H1 (cell line): Measurements from ENCODE around the gene MTAP. TPM values are rescaled to one million over a fixed set of nuclear protein-coding genes. Genes with fewer than 3 reads are reported as not detected.

ENCODE experiments used
- CTCF ChIA-PET: fragments of 300-600 bp; sonication (Branson Sonifier 250); formaldehyde crosslinking; loops from one replicate; lab custom pipeline; 2021; ENCODE audit not compliant: partially characterized antibody; lab: Charles Lee
- POLR2A ChIA-PET: fragments of 300-600 bp; sonication (Branson Sonifier 250); formaldehyde crosslinking; loops from one replicate; lab custom pipeline; 2021; ENCODE audit warnings: inconsistent platforms; ENCODE audit not compliant: partially characterized antibody; lab: Charles Lee
- DNase-seq, 2 experiments: peaks; one replicate each; pipeline versions ENCODE4 v3.0.0 to v3.0.0-alpha.2; 2010 to 2022; ENCODE audit warnings: low spot score in 2 of 2, low read depth in 1 of 2, mixed read lengths in 1 of 2
- FAIRE-seq: peaks from 2 replicates; lab custom pipeline; 2011; peaks lifted over from hg19 to GRCh38; lab: Jason Lieb, UNC
- H2AFZ ChIP-seq: 2 replicates; pipeline ENCODE4 v1.8.1; 2012; ENCODE audit warnings: low read length, inconsistent platforms
- H2AK5ac ChIP-seq: 2 replicates; pipeline ENCODE4 v1.6.1; 2013; ENCODE audit warnings: low read depth, low read length
- H2BK120ac ChIP-seq: replicated peaks from 2 replicates; pipeline ENCODE3; 2013; ENCODE audit warnings: low read depth, low read length, inconsistent platforms
- H2BK12ac ChIP-seq: 2 replicates; pipeline ENCODE4 v1.6.1; 2013; ENCODE audit warnings: low read depth, low read length
- H2BK15ac ChIP-seq: 2 replicates; pipeline ENCODE4 v1.6.1; 2013; ENCODE audit warnings: low read length
- H2BK20ac ChIP-seq: 2 replicates; pipeline ENCODE4 v1.6.1; 2013; ENCODE audit warnings: low read length
- H2BK5ac ChIP-seq: 2 replicates; pipeline ENCODE4 v1.6.1; 2013; ENCODE audit warnings: low read depth, low read length
- H3K14ac ChIP-seq: 2 replicates; pipeline ENCODE4 v1.6.1; 2013; ENCODE audit warnings: inconsistent platforms; ENCODE audit not compliant: insufficient read length
- H3K18ac ChIP-seq: 2 replicates; pipeline ENCODE4 v1.6.1; 2013; ENCODE audit warnings: low read length; ENCODE audit errors: extremely low read depth
- H3K23ac ChIP-seq: 2 replicates; pipeline ENCODE4 v1.6.1; 2013; ENCODE audit warnings: inconsistent platforms; ENCODE audit not compliant: insufficient read length
- H3K23me2 ChIP-seq: 2 replicates; pipeline ENCODE4 v1.6.1; 2013; ENCODE audit warnings: low read depth, low read length
- H3K27ac ChIP-seq: 2 replicates; pipeline ENCODE4 v1.6.1; 2011; ENCODE audit warnings: low read depth, low read length, inconsistent platforms
- H3K27me3 ChIP-seq, 4 experiments: replicated peaks in 1 of 4; 1 replicate in 1 of 4; 2 replicates in 3 of 4; pipeline versions ENCODE4 v1.6.1 to v1.8.1; 2011 to 2013; ENCODE audit warnings: low read length in 3 of 4, mild to moderate bottlenecking in 3 of 4, inconsistent platforms in 2 of 4, mixed read lengths in 2 of 4, moderate library complexity in 1 of 4; ENCODE audit not compliant: control insufficient read depth in 3 of 4, insufficient read depth in 3 of 4; ENCODE audit errors: extremely low read depth in 1 of 4
- H3K36me3 ChIP-seq, 4 experiments: 2 replicates each; pipeline versions ENCODE4 v1.6.1 to v1.8.1; 2011 to 2013; ENCODE audit warnings: mild to moderate bottlenecking in 4 of 4, low read length in 3 of 4, moderate library complexity in 2 of 4, control low read depth in 1 of 4, inconsistent platforms in 1 of 4; ENCODE audit not compliant: insufficient read depth in 4 of 4, control insufficient read depth in 2 of 4
- H3K4ac ChIP-seq: replicated peaks from 2 replicates; pipeline ENCODE3; 2013; ENCODE audit warnings: low read length, low read depth, mixed read lengths, inconsistent platforms; ENCODE audit not compliant: insufficient read length
- H3K4me1 ChIP-seq, 4 experiments: replicated peaks in 1 of 4; 1 replicate in 1 of 4; 2 replicates in 3 of 4; pipeline versions ENCODE4 v1.6.1 to v1.8.1; 2011 to 2013; ENCODE audit warnings: low read length in 3 of 4, inconsistent platforms in 2 of 4, mixed read lengths in 1 of 4; ENCODE audit not compliant: insufficient read depth in 4 of 4, control insufficient read depth in 3 of 4
- H3K4me2 ChIP-seq, 2 experiments: 2 replicates each; pipeline versions ENCODE4 v1.6.1 to v1.8.1; 2011 to 2013; ENCODE audit warnings: low read depth in 2 of 2, low read length in 2 of 2, control low read depth in 1 of 2, inconsistent platforms in 1 of 2, mild to moderate bottlenecking in 1 of 2; ENCODE audit not compliant: insufficient read depth in 1 of 2
- H3K4me3 ChIP-seq, 4 experiments: fragments of 200-600, 300-600 bp in 1 of 4; sonication (generic), shearing (Covaris generic), sonication (Bioruptor Twin) in 1 of 4; 2 replicates each; pipeline versions ENCODE4 v1.5.1 to v1.8.1; 2011 to 2016; ENCODE audit warnings: low read length in 4 of 4, low read depth in 3 of 4, control low read depth in 2 of 4, inconsistent platforms in 2 of 4, mild to moderate bottlenecking in 2 of 4, mixed read lengths in 1 of 4, moderate library complexity in 1 of 4; ENCODE audit not compliant: insufficient read depth in 2 of 4; ENCODE audit errors: extremely low read depth in 1 of 4
- H3K56ac ChIP-seq: replicated peaks from 2 replicates; pipeline ENCODE3; 2013; ENCODE audit warnings: low read depth, mild to moderate bottlenecking, mixed read lengths, low read length, inconsistent platforms; ENCODE audit not compliant: insufficient read length
- H3K79me1 ChIP-seq: 2 replicates; pipeline ENCODE4 v1.6.1; 2013; ENCODE audit warnings: low read depth, low read length, control low read depth
- H3K79me2 ChIP-seq, 2 experiments: 2 replicates each; pipeline versions ENCODE4 v1.6.1 to v1.8.1; 2012 to 2013; ENCODE audit warnings: low read length in 2 of 2, mild to moderate bottlenecking in 2 of 2, inconsistent platforms in 1 of 2; ENCODE audit not compliant: insufficient read depth in 2 of 2, control insufficient read depth in 1 of 2
- H3K9ac ChIP-seq, 4 experiments: replicated peaks in 1 of 4; 1 replicate in 1 of 4; 2 replicates in 3 of 4; pipeline versions ENCODE4 v1.6.1 to v1.8.1; 2011 to 2013; ENCODE audit warnings: low read depth in 3 of 4, low read length in 3 of 4, control low read depth in 2 of 4, mild to moderate bottlenecking in 2 of 4, moderate library complexity in 2 of 4, inconsistent platforms in 1 of 4; ENCODE audit errors: extremely low read depth in 1 of 4
- H3K9me3 ChIP-seq, 2 experiments: 2 replicates each; pipeline versions ENCODE4 v1.6.1 to v1.8.1; 2012 to 2013; ENCODE audit warnings: mild to moderate bottlenecking in 2 of 2, moderate library complexity in 2 of 2, control low read depth in 1 of 2, inconsistent platforms in 1 of 2, low read depth in 1 of 2, low read length in 1 of 2, mixed read lengths in 1 of 2; ENCODE audit not compliant: insufficient read depth in 2 of 2
- H4K20me1 ChIP-seq, 2 experiments: replicated peaks in 1 of 2; 2 replicates each; pipeline versions ENCODE3 to v1.8.1; 2011 to 2013; ENCODE audit warnings: inconsistent platforms in 2 of 2, low read length in 2 of 2, mild to moderate bottlenecking in 1 of 2; ENCODE audit not compliant: insufficient read depth in 2 of 2, control insufficient read depth in 1 of 2
- H4K5ac ChIP-seq: 2 replicates; pipeline ENCODE4 v1.6.1; 2013; ENCODE audit warnings: low read length, low read depth, mixed read lengths, inconsistent platforms; ENCODE audit not compliant: insufficient read length
- H4K8ac ChIP-seq: 2 replicates; pipeline ENCODE4 v1.8.0; 2013; ENCODE audit warnings: mild to moderate bottlenecking, moderate library complexity, low read length, inconsistent platforms; ENCODE audit not compliant: insufficient read depth; ENCODE audit errors: extremely low read depth
- H4K91ac ChIP-seq: replicated peaks from 2 replicates; pipeline ENCODE3; 2013; ENCODE audit warnings: low read length, mixed read lengths, inconsistent platforms; ENCODE audit not compliant: insufficient read length
- BACH1 ChIP-seq: IDR thresholded peaks from 2 replicates; pipeline ENCODE4 v1.6.1; 2012; ENCODE audit warnings: low read length, improper control_type of control experiment
- BCL11A ChIP-seq, 2 experiments: IDR thresholded peaks; one replicate each; pipeline ENCODE4 v1.6.1; 2011; ENCODE audit warnings: low read depth in 2 of 2, low read length in 2 of 2, mild to moderate bottlenecking in 2 of 2
- CHD2 ChIP-seq: IDR thresholded peaks from 2 replicates; pipeline ENCODE4 v1.6.1; 2012; ENCODE audit warnings: low read length, improper control_type of control experiment
- CTBP2 ChIP-seq: IDR thresholded peaks from 2 replicates; pipeline ENCODE4 v1.7.0; 2011; ENCODE audit warnings: borderline replicate concordance, mild to moderate bottlenecking, moderate library complexity, mixed read lengths, low read length; ENCODE audit not compliant: insufficient read depth, insufficient read length
- EP300 ChIP-seq, 2 experiments: IDR thresholded peaks; 1 replicate in 1 of 2; 2 replicates in 1 of 2; pipeline ENCODE4 v1.6.1; 2011 to 2012; ENCODE audit warnings: low read depth in 2 of 2, low read length in 2 of 2, mild to moderate bottlenecking in 2 of 2, borderline replicate concordance in 1 of 2, inconsistent platforms in 1 of 2, moderate library complexity in 1 of 2
- GABPA ChIP-seq: IDR thresholded peaks from 2 replicates; pipeline ENCODE4 v1.6.1; 2011; ENCODE audit warnings: mild to moderate bottlenecking, low read length, moderate library complexity, borderline replicate concordance; ENCODE audit not compliant: insufficient read depth
- JUN ChIP-seq: IDR thresholded peaks from 2 replicates; pipeline ENCODE4 v1.6.1; 2011; ENCODE audit warnings: low read depth, mild to moderate bottlenecking, improper control_type of control experiment, low read length
- SAP30 ChIP-seq: fragments of 300-600 bp; sonication (generic); IDR thresholded peaks from 2 replicates; pipeline ENCODE4 v1.7.1; 2012; ENCODE audit warnings: low read length, moderate library complexity, mild to moderate bottlenecking, inconsistent platforms; ENCODE audit not compliant: insufficient read depth, insufficient replicate concordance
- SP2 ChIP-seq: IDR thresholded peaks from 2 replicates; pipeline ENCODE4 v1.6.1; 2012; ENCODE audit warnings: mild to moderate bottlenecking, low read length, inconsistent platforms
- TAF7 ChIP-seq: optimal IDR thresholded peaks from 2 replicates; pipeline ENCODE3; 2011; ENCODE audit warnings: low read depth, mild to moderate bottlenecking, inconsistent platforms, low read length, moderate library complexity, borderline replicate concordance
- TCF12 ChIP-seq: IDR thresholded peaks from 2 replicates; pipeline ENCODE4 v1.6.1; 2011; ENCODE audit warnings: low read depth, mild to moderate bottlenecking, low read length
- WGBS, 2 experiments: shearing (Covaris generic) in 1 of 2; methylation state at CpG; one replicate each; pipeline versions ENCODE4 v1.1.6 to v1.1.7; 2013 to 2015; ENCODE audit warnings: low lambda C conversion rate in 2 of 2, mixed read lengths in 2 of 2, inconsistent platforms in 1 of 2, low coverage in 1 of 2, missing lambda C conversion rate in 1 of 2; ENCODE audit not compliant: insufficient replicate concordance in 2 of 2, insufficient coverage in 1 of 2, insufficient read length in 1 of 2; ENCODE audit errors: extremely low coverage in 1 of 2, missing lambda C conversion rate in 1 of 2; 5-methylcytosine and 5-hydroxymethylcytosine counted together
- polyA plus RNA-seq, 7 experiments: library from polyadenylated mRNA; depleted of rRNA in 3 of 7; stranded (reverse) in 5 of 7; unstranded in 2 of 7; fragments of >200 nt in 5 of 7; fragments of 200-250 nt in 2 of 7; gene quantifications; 1 replicate in 5 of 7; 2 replicates in 1 of 7; 4 replicates in 1 of 7; pipeline versions ENCODE4 v1.2.1 to v1.2.3, GENCODE V29; 2011 to 2013; ENCODE audit warnings: missing spikeins in 2 of 7, mixed read lengths in 2 of 7
- total RNA-seq: library from RNA; stranded (reverse); fragmentation: NEBNext Ultra II Directional; extraction: Animal tissue kit (Norgen Biotek cat#: 25700); gene quantifications from 2 replicates; pipeline ENCODE4 v1.2.1, GENCODE V29; 2021
- TF ChIP-seq, protein P1 (sequence below): IDR thresholded peaks from 2 replicates; pipeline ENCODE4 v1.6.1; 2012; ENCODE audit warnings: inconsistent platforms
- TF ChIP-seq, protein P2 (sequence below): IDR thresholded peaks from 2 replicates; pipeline ENCODE4 v1.6.1; 2012; ENCODE audit warnings: inconsistent platforms

MTAP gene
- total and polyA plus RNA-seq, 2 of the 8 experiments (the other 6 are each of a cell fraction or from before 2014, with no cell fraction given) = 16.4 to 100 TPM

DNA sequence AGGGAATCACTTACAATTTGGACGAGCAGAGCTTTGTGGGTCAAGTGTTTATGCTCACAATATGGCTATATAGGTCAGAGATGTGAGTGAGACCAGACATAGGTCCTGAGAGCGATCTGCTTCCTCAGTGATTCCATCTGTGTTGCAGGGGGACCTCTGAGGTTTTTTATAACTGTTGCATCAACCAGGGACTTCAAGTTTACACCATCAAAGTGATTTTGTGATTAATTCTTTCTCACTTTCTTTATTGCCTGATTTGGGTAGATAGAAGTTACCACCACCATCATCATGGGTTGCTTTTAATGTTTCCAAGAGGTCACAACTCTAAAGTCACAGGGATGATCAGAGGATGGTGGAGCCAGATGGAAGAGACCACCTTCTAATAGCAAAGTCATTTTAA, 7.0 kb upstream of the MTAP start:
- Histone ChIP-seq H2BK15ac (no peak overlapping the region), H3K56ac (no peak overlapping the region), H3K79me1 (no peaks in the 10 kb centered on the region), H3K18ac (no peak overlapping the region), H3K27ac (no peak overlapping the region), H3K4ac (no peak overlapping the region), H4K8ac (no peak overlapping the region), H3K9ac (no peak overlapping the region), H2BK12ac (no peak overlapping the region), H3K14ac (no peak overlapping the region), H3K27me3 (peaks cover 0 to 2% (median 0%) of the 10 kb centered on the region in 4 experiments; a peak in 1 of 7 replicates), H4K20me1 (no peaks in the 10 kb centered on the region), H4K91ac (no peak overlapping the region), H3K4me2 (no peak overlapping the region), H3K36me3 (no peaks in the 10 kb centered on the region), H3K23me2 (no peaks in the 10 kb centered on the region), H3K4me3 (no peak overlapping the region), H3K9me3 (no peaks in the 10 kb centered on the region), H2BK20ac (no peak overlapping the region), H2BK120ac (no peak overlapping the region), H3K79me2 (no peaks in the 10 kb centered on the region), H3K4me1 (no peaks in the 10 kb centered on the region), H2AFZ (no peak overlapping the region), H2BK5ac (no peak overlapping the region), H3K23ac (no peak overlapping the region), H4K5ac (no peak overlapping the region), H2AK5ac (no peak overlapping the region)
- ChIA-PET CTCF (interaction anchor here (0.6 to 1.3 kb wide), 3 partner anchors 17 to 636 kb away, joined by 3 read pairs; no protein-coding TSS in a partner anchor), POLR2A (no interaction called here)
- WGBS, 2 experiments = 79% methylated on average over 2 of the region's 2 CpGs; no CpG with 5 or more reads in 1 of the 2 experiments
- DNase-seq (no peak), FAIRE-seq (no peak)
- TF ChIP-seq JUN (no peak), SP2 (no peak), CTBP2 (no peak), BCL11A (IDR thresholded peaks at IDR 0.05; ENCODE audit: low read depth in 2 of 2, low read length in 2 of 2) (no peak), CHD2 (no peak), TAF7 (no peak), EP300 (IDR thresholded peaks at IDR 0.05; ENCODE audit: borderline replicate concordance in 1 of 2, low read depth in 2 of 2, low read length in 2 of 2) (no peak), BACH1 (no peak), SAP30 (no peak), TCF12 (no peak), GABPA (no peak)
- TF ChIP-seq, protein P1, sequence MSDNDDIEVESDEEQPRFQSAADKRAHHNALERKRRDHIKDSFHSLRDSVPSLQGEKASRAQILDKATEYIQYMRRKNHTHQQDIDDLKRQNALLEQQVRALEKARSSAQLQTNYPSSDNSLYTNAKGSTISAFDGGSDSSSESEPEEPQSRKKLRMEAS = no peak
- TF ChIP-seq, protein P2, sequence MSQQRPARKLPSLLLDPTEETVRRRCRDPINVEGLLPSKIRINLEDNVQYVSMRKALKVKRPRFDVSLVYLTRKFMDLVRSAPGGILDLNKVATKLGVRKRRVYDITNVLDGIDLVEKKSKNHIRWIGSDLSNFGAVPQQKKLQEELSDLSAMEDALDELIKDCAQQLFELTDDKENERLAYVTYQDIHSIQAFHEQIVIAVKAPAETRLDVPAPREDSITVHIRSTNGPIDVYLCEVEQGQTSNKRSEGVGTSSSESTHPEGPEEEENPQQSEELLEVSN = no peak
